ENCODE results near the gene ZBTB20. TPM values are rescaled to one million over a fixed set of nuclear protein-coding genes. Genes with fewer than 3 reads are reported as not detected.

ZBTB20 gene
- total RNA-seq, 1 experiment from 2014 or later: 10.7 TPM

DNA sequence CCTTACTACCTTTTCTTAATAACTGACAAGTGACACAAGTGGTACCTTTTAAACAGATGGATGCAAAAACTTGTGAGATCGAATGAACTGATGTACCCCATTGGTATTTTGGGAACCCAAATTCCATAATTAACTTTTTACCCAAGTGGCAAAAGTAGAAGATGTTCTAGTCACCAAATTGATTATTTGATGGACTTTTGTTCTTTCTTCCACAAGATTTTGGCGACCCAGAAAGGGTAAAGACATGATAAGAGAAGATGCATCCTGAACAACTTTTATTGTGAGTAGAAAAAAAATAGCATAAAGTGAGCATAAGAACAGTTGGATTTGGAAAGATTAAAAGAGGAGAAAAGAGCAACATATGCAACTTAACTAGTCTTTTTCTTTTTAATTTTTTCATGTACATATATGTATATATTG lies 693.7 kb downstream of the ZBTB20 start:
- POLR2A ChIA-PET: interaction anchor here (0.6 to 2.1 kb wide), 4 partner anchors 8 to 116 kb away, joined by 3 to 11 read pairs (median 4); no protein-coding TSS in a partner anchor
- Mint-ChIP-seq H3K27me3 (ENCODE audit: insufficient read depth, unreplicated experiment) (no peaks in the 10 kb centered on the region), H3K27ac (ENCODE audit: low read depth, unreplicated experiment) (no peak overlapping the region), H3K9me3 (ENCODE audit: unreplicated experiment) (no peaks in the 10 kb centered on the region), H3K36me3 (ENCODE audit: insufficient read depth, unreplicated experiment) (no peaks in the 10 kb centered on the region), H3K4me3 (ENCODE audit: unreplicated experiment) (no peak overlapping the region), H3K4me1 (ENCODE audit: insufficient read depth, unreplicated experiment) (peaks cover 14% of the 10 kb centered on the region)
- BruUV-seq (replicated peaks): no TSS peak
- DNase-seq (ENCODE audit: unreplicated experiment): no peak
- TF ChIP-seq, protein P1, sequence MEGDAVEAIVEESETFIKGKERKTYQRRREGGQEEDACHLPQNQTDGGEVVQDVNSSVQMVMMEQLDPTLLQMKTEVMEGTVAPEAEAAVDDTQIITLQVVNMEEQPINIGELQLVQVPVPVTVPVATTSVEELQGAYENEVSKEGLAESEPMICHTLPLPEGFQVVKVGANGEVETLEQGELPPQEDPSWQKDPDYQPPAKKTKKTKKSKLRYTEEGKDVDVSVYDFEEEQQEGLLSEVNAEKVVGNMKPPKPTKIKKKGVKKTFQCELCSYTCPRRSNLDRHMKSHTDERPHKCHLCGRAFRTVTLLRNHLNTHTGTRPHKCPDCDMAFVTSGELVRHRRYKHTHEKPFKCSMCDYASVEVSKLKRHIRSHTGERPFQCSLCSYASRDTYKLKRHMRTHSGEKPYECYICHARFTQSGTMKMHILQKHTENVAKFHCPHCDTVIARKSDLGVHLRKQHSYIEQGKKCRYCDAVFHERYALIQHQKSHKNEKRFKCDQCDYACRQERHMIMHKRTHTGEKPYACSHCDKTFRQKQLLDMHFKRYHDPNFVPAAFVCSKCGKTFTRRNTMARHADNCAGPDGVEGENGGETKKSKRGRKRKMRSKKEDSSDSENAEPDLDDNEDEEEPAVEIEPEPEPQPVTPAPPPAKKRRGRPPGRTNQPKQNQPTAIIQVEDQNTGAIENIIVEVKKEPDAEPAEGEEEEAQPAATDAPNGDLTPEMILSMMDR (IDR thresholded peaks at IDR 0.05; ENCODE audit: unreplicated experiment): no peak
- intact Hi-C loops (cut with micrococcal nuclease): no loop called here
- CTCF ChIA-PET: interaction anchor here (0.7 kb wide), 1 partner anchor 673 kb away, joined by 3 read pairs; no protein-coding TSS in a partner anchor

DNA sequence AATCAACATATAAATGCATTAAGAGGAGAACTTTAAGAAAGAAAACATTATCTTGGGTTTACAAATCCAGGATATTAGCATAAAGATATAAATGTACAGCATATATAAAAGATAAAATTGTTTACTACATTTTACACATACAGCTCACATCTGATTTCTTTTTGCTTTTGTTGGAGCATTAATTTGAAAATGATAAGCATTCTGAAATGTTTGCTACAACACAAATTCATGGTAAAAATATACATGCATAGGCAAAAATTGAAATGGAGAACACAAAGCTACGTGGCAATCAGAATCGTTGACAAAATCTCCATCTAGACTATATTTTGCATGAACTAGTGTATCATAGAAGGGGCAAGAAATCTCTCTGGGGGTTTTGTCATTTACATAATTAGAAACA lies 694.2 kb downstream of the ZBTB20 start:
- CTCF ChIA-PET: interaction anchor here (0.7 kb wide), 1 partner anchor 33 kb away, joined by 3 read pairs; no protein-coding TSS in a partner anchor

DNA sequence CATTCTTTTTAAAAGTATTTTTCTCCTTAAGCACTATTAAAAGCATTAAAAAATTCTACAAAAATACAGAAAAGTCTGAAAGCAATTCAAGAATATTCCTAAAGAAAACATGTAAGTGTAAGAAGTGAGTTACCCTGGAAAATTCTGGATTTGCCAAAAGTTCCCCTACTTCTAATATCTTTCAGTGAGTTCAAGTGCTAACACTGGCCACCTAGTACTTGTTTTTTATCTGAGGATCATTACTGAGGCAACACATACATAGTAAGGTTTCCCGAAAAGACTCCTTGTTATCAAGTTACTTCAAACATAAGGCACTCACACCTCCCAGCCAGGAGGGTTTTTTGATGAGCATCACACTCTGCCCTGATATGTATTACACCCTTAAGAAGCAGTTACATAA lies 694.8 kb downstream of the ZBTB20 start:
- H3K36me3 Mint-ChIP-seq (ENCODE audit: insufficient read depth, unreplicated experiment): no peaks in the 10 kb centered on the region
- H3K4me3 Mint-ChIP-seq (ENCODE audit: unreplicated experiment): no peak overlapping the region
- no peak overlapping the region for H3K27ac Mint-ChIP-seq (ENCODE audit: low read depth, unreplicated experiment)
- ChIA-PET CTCF (interaction anchor here (0.5 to 0.8 kb wide), 3 partner anchors 32 to 1747 kb away, joined by 3 to 4 read pairs (median 3); no protein-coding TSS in a partner anchor), POLR2A (interaction anchor here (0.7 kb wide), 1 partner anchor 10 kb away, joined by 4 read pairs; no protein-coding TSS in a partner anchor)
- no peak for DNase-seq (ENCODE audit: unreplicated experiment)
- no peaks in the 10 kb centered on the region for H3K9me3 Mint-ChIP-seq (ENCODE audit: unreplicated experiment)
- TF ChIP-seq, protein P1 (IDR thresholded peaks at IDR 0.05; ENCODE audit: unreplicated experiment): no peak
- intact Hi-C loops (cut with micrococcal nuclease): no loop called here
- peaks cover 22% of the 10 kb centered on the region for H3K4me1 Mint-ChIP-seq (ENCODE audit: insufficient read depth, unreplicated experiment)
- BruUV-seq (replicated peaks): no TSS peak
- H3K27me3 Mint-ChIP-seq (ENCODE audit: insufficient read depth, unreplicated experiment): no peaks in the 10 kb centered on the region

More for the DNA sequence above, 694.2 kb downstream of the ZBTB20 start:
- POLR2A ChIA-PET: no interaction called here
- no peaks in the 10 kb centered on the region for H3K27me3 Mint-ChIP-seq (ENCODE audit: insufficient read depth, unreplicated experiment)
- H3K27ac Mint-ChIP-seq (ENCODE audit: low read depth, unreplicated experiment): no peak overlapping the region
- no TSS peak for BruUV-seq (replicated peaks)
- peaks cover 17% of the 10 kb centered on the region for H3K4me1 Mint-ChIP-seq (ENCODE audit: insufficient read depth, unreplicated experiment)
- no peak overlapping the region for H3K4me3 Mint-ChIP-seq (ENCODE audit: unreplicated experiment)
- no peaks in the 10 kb centered on the region for H3K9me3 Mint-ChIP-seq (ENCODE audit: unreplicated experiment)
- TF ChIP-seq, protein P1 (IDR thresholded peaks at IDR 0.05; ENCODE audit: unreplicated experiment): no peak
- intact Hi-C loops (cut with micrococcal nuclease): no loop called here
- no peak for DNase-seq (ENCODE audit: unreplicated experiment)
- no peaks in the 10 kb centered on the region for H3K36me3 Mint-ChIP-seq (ENCODE audit: insufficient read depth, unreplicated experiment)

DNA sequence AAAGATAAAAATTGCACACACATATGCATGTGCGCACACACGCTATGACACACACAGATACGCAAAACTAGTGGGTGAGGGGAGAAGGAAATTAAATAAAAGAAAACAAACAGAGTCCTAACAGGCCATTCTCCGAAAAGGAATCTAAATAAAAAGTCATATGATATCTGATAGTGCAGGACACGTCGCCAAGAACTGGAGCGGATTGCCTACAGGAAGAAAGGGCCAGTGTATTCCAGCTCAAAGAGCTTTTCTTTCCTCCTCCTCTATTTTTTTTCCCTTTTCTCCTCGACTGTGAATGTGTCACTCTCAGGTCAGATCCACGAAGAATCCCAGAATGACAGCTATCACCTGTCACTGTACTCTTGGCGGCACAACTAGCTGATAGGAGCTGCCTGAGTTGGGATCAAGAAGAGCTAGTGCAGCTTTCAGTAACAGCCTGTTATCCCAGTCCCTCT lies 695.5 kb downstream of the ZBTB20 start:
- H3K4me3 Mint-ChIP-seq (ENCODE audit: unreplicated experiment): peak overlapping the region; percentile 68
- POLR2A ChIA-PET: interaction anchor here (0.7 kb wide), 2 partner anchors 9 to 633 kb away, joined by 3 to 4 read pairs; no protein-coding TSS in a partner anchor
- no TSS peak for BruUV-seq (replicated peaks)
- no peaks in the 10 kb centered on the region for H3K27me3 Mint-ChIP-seq (ENCODE audit: insufficient read depth, unreplicated experiment)
- TF ChIP-seq, protein P1 (IDR thresholded peaks at IDR 0.05; ENCODE audit: unreplicated experiment): no peak
- peaks cover 23% of the 10 kb centered on the region for H3K4me1 Mint-ChIP-seq (ENCODE audit: insufficient read depth, unreplicated experiment)
- no peak for DNase-seq (ENCODE audit: unreplicated experiment)
- no peaks in the 10 kb centered on the region for H3K36me3 Mint-ChIP-seq (ENCODE audit: insufficient read depth, unreplicated experiment)
- peak overlapping the region; percentile 91 for H3K27ac Mint-ChIP-seq (ENCODE audit: low read depth, unreplicated experiment)
- intact Hi-C loops (cut with micrococcal nuclease): no loop called here
- CTCF ChIA-PET: interaction anchor here (0.5 to 0.9 kb wide), 5 partner anchors 37 to 1747 kb away, joined by 3 to 4 read pairs (median 3); no protein-coding TSS in a partner anchor
- no peaks in the 10 kb centered on the region for H3K9me3 Mint-ChIP-seq (ENCODE audit: unreplicated experiment)

All from MCF 10A (cell line).